ENCODE results near the gene PHACTR2. TPM values are rescaled to one million over a fixed set of nuclear protein-coding genes. Genes with fewer than 3 reads are reported as not detected.
"Not testable (repeated sequence)": the region's sequence is repeated elsewhere in the genome, so short reads cannot be mapped to it uniquely, and the experiment has no call there.

PHACTR2 gene
- total RNA-seq, 2 donors from 2014 or later = 53.8 to 72.6 TPM

- intact Hi-C loops (cut with DNase I) = no loop called here
- no peak for DNase-seq (ENCODE audit: low spot score)
Observed at GRCh38 chr6:143836150-143836549, 158.4 kb downstream of the PHACTR2 start.

- no peak for DNase-seq (ENCODE audit: low spot score)
Observed at GRCh38 chr6:143838395-143838794, 160.6 kb downstream of the PHACTR2 start.

GRCh38 chr6:143839196-143839595, 161.4 kb downstream of the PHACTR2 start:
- intact Hi-C loops (cut with DNase I) = no loop called here

More at GRCh38 chr6:143838395-143838794, 160.6 kb downstream of the PHACTR2 start:
- intact Hi-C loops (cut with DNase I) = no loop called here

GRCh38 chr6:143840595-143841265, 163.0 kb downstream of the PHACTR2 start:
- DNase-seq (ENCODE audit: low spot score) = no peak
- intact Hi-C loops (cut with DNase I) = loop anchor here in 1 of 2 donors (10.0 kb wide), 1 partner anchor 266 kb away; no protein-coding TSS in a partner anchor

More at GRCh38 chr6:143839196-143839595, 161.4 kb downstream of the PHACTR2 start:
- no peak for DNase-seq (ENCODE audit: low spot score)

GRCh38 chr6:143842461-143842901, 164.7 kb downstream of the PHACTR2 start:
- intact Hi-C loops (cut with DNase I) = loop anchor here (1.0 to 10.0 kb wide), 2 partner anchors 14 to 268 kb away; no protein-coding TSS in a partner anchor
- no peak for DNase-seq (ENCODE audit: low spot score)

GRCh38 chr6:143842902-143843676, 165.3 kb downstream of the PHACTR2 start, which contains the start of gene LTV1:
Gene LTV1 (plus strand): TSS chr6:143843338. CDS start chr6:143843478, 140 bp downstream.
- DNase-seq (ENCODE audit: low spot score) = peak; percentile 99
- intact Hi-C loops (cut with DNase I) = loop anchor here (1.0 to 10.0 kb wide), 2 partner anchors 13 to 268 kb away; no protein-coding TSS in a partner anchor

DNA sequence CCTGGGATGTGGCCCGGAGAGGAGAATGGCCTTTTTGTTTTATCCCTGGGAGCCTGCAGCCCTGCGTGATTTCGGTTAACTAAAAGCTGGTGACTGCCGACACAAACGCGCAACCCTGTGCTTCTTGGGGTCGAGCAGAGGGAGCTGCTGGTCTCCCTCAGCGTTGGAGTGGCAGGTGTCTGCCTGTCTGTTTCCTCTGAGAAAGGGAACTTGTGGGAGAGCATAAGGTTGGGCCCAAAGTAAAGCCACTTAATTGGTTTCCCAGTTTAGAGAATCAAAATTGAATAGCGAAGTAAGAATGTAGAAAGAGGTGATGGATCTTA, 165.9 kb downstream of the PHACTR2 start:
- intact Hi-C loops (cut with DNase I) = loop anchor here in 1 of 2 donors (10.0 kb wide), 1 partner anchor 269 kb away; no protein-coding TSS in a partner anchor
- DNase-seq (ENCODE audit: low spot score) = no peak

- intact Hi-C loops (cut with DNase I) = loop anchor here in 1 of 2 donors (10.0 kb wide), 1 partner anchor 269 kb away; no protein-coding TSS in a partner anchor
- no peak for DNase-seq (ENCODE audit: low spot score)
Observed at GRCh38 chr6:143844006-143844405, 166.2 kb downstream of the PHACTR2 start.

DNA sequence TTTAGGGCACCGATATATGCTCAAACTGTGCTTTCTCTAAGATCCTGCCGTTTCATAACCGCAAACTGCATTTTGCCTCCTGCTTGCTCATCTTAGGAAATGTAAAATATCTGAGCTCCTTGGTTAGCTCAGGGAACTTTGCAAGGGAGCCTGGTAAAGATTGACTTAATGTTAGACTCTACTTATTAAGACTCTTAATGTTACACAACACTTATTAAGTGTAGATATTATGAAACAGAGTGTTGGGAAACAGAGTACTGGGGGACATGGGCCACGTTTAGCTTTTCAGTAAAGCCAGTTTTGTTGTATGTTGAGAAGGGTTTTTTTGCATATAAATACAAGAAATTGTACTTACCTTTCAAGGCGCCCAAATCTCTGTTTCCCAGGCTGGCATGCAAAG, 167.3 kb downstream of the PHACTR2 start:
- intact Hi-C loops (cut with DNase I) = loop anchor here in 1 of 2 donors (10.0 kb wide), 1 partner anchor 270 kb away; no protein-coding TSS in a partner anchor

DNA sequence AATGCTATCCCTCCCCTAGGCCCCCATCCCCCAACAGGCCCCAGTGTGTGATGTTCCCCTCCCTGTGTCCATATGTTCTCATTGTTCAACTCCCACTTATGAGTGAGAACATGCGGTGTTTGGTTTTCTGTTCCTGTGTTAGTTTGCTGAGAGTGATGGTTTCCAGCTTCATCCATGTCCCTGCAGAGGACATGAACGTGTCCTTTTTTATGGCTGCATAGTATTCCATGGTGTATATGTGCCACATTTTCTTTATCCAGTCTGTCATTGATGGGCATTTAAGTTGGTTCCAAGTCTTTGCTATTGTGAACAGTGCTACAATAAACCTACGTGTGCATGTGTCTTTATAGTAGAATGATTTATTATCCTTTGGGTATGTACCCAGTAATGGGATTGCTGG, 173.9 kb downstream of the PHACTR2 start:
- DNase-seq (ENCODE audit: low spot score); intact Hi-C loops (cut with DNase I): not testable (repeated sequence)

More for the DNA sequence above, 167.3 kb downstream of the PHACTR2 start:
- DNase-seq (ENCODE audit: low spot score) = no peak

GRCh38 chr6:143855057-143855456, 177.3 kb downstream of the PHACTR2 start:
- DNase-seq (ENCODE audit: low spot score); intact Hi-C loops (cut with DNase I): not testable (repeated sequence)

DNA sequence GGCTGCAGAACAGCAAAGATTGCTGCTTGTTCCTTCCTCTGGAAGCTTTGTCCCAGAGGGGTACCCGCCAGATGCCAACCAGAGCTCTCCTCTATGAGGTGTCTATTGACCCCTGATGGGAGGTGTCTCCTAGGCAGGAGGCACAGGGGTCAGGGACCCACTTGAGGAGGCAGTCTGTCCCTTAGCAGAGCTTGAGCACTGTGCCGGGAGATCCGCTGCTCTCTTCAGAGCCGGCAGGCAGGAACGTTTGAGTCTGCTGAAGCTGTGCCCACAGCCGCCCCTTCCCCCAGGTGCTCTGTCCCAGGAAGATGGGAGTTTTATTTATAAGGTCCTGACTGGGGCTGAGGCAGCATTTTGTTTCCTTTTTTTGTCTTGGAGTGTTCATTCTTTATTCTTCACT, 179.0 kb downstream of the PHACTR2 start:
- intact Hi-C loops (cut with DNase I) = loop anchor here in 1 of 2 donors (1.0 kb wide), 1 partner anchor 14 kb away; no protein-coding TSS in a partner anchor
- DNase-seq (ENCODE audit: low spot score) = not testable (repeated sequence)

- intact Hi-C loops (cut with DNase I) = no loop called here
- no peak for DNase-seq (ENCODE audit: low spot score)
Observed at GRCh38 chr6:143857651-143858050, 179.9 kb downstream of the PHACTR2 start.

DNA sequence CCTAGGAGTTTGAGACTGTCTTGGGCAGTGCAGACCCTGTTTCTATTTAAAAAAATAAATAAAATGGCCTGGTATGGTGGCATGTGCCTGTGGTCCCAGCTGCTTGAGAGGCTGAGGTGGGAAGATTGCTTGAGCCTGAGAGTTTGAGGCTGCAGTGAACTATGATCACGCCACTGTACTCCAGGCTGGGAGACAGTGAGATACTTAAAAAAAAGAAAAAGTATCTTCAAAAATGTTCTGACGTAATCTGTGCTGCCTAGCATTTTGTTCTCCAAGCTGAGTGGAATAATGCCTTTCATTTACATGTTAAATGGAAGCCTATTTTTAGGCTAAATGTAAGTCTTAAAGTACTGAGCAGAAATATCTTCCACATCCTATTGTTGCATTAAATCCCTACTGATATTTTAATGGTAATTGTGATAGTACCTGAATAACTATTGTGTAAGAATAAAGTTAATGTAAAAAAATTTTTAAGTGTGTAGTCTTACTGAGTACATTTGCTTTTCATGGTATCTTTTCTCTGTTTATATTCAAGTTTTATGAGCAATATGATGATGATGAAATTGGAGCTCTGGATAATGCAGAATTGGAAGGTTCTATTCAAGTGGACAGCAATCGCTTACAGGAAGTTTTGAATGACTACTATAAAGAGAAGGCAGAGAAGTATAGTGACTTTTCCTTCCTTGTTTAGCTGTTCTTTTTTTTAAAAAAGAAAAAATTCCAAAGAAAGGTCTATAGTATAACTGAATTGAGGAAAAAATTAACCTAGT, 182.3 kb downstream of the PHACTR2 start:
- intact Hi-C loops (cut with DNase I) = no loop called here

DNA sequence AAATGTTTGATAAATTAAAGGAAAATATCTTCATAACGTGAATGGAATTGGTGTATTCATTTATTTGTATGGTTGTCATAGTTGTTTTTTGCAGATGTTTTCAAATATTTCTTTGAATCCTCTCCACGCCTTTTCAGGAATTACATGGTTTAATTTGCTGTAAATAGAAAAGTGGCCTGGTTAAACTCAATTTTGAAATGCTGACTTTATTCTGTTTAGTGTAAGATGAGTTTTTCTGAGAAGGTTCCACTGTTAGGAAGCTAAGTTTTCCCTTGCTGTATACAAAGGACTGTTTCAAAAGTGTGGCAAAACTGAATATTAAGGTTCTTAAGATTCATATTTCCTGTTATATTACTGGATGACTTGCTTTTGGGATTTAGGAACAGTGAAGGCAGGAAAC, 186.0 kb downstream of the PHACTR2 start:
- intact Hi-C loops (cut with DNase I) = no loop called here

More for the DNA sequence above, 182.3 kb downstream of the PHACTR2 start:
- DNase-seq (ENCODE audit: low spot score) = no peak

DNA sequence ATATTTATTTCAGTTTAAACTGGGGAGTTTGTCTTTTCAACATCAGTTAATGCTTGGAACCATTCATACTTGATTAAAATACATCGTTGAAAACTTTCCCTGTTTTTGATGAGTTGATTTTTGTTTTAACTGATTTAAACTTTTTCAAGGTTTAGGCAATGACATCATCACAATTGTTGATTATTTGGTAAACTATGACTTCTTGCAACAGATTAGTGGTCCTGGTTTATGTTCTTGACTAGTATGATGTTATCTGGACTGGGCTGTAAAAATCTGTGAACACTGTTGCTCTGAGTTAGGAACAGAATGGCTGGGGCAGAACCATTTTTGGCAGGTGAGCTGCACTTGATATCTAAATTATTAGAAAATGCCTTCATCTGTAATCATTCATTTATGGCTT, 186.5 kb downstream of the PHACTR2 start, which contains the start of gene ZC2HC1B:
ZC2HC1B (plus strand) TSS at position 241 of the 400 bp plus-strand sequence; CDS start at position 307, 66 bp downstream.
- intact Hi-C loops (cut with DNase I) = no loop called here
- DNase-seq (ENCODE audit: low spot score) = no peak

More for the DNA sequence above, 186.0 kb downstream of the PHACTR2 start:
- DNase-seq (ENCODE audit: low spot score) = no peak

GRCh38 chr6:143867236-143867635, 189.5 kb downstream of the PHACTR2 start:
- DNase-seq (ENCODE audit: low spot score) = no peak
- intact Hi-C loops (cut with DNase I) = no loop called here

DNA sequence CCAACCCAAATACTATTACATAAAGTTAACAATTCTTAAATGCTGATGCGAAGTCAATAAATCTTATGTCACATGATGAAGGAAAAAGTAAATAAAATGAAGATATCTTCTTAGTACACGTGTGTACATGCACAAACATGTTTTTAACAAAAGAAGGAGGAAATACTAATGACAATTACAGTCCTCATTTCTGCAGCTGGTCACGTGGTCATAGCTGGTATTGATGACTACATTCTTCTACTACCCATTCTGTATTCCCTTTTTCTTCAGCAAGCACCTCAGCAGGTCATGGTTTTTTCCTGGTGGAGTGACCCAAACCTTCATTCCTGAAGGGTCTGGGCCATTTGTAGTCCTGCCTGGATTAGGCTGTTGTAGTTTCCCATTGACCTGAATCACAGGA, 191.0 kb downstream of the PHACTR2 start:
- DNase-seq (ENCODE audit: low spot score); intact Hi-C loops (cut with DNase I): not testable (repeated sequence)

GRCh38 chr6:143871202-143871730, 193.5 kb downstream of the PHACTR2 start:
- DNase-seq (ENCODE audit: low spot score); intact Hi-C loops (cut with DNase I): not testable (repeated sequence)

All from posterior vena cava (tissue), 2 donors.